ENCODE measurements around the gene MRPS22. TPM values are rescaled to one million over a fixed set of nuclear protein-coding genes. Genes with fewer than 3 reads are reported as not detected.

MRPS22 gene
- 61.8 TPM for polyA plus RNA-seq
- long read RNA-seq, donor 1, transcript MRPS22-201 (8 exons, 1,120 nt), result major isoform, 9 of 1,557 reads
- long read RNA-seq, donor 1, partial matches to known transcripts, result 1,527 of 1,557 reads
- long read RNA-seq, donor 1, other reads (novel, unspliced or antisense), result 16 of 1,557 reads
- long read RNA-seq, donor 2, transcript MRPS22-201 (8 exons, 1,120 nt), result major isoform, 23 of 339 reads
- long read RNA-seq, donor 2, transcript MRPS22-209 (3 exons, 598 nt), result minor isoform, 5 of 339 reads
- long read RNA-seq, donor 2, partial matches to known transcripts, result 287 of 339 reads
- long read RNA-seq, donor 2, other reads (novel, unspliced or antisense), result 18 of 339 reads
- long read RNA-seq, donor 3, result 0 reads
- long read RNA-seq, donor 4, partial matches to known transcripts, result 186 of 417 reads
- long read RNA-seq, donor 4, other reads (novel, unspliced or antisense), result 229 of 417 reads
- long read RNA-seq, donor 5, transcript MRPS22-201 (8 exons, 1,120 nt), result major isoform, 10 of 129 reads
- long read RNA-seq, donor 5, partial matches to known transcripts, result 105 of 129 reads
- long read RNA-seq, donor 5, other reads (novel, unspliced or antisense), result 10 of 129 reads
- long read RNA-seq, donor 6, transcript MRPS22-201 (8 exons, 1,120 nt), result major isoform, 17 of 7,564 reads
- long read RNA-seq, donor 6, transcript MRPS22-202 (8 exons, 1,099 nt), result minor isoform, 5 of 7,564 reads
- long read RNA-seq, donor 6, partial matches to known transcripts, result 7,361 of 7,564 reads
- long read RNA-seq, donor 6, other reads (novel, unspliced or antisense), result 178 of 7,564 reads
- long read RNA-seq, donor 7, transcript MRPS22-201 (8 exons, 1,120 nt), result major isoform, 15 of 19 reads
- long read RNA-seq, donor 7, partial matches to known transcripts, result 0 of 19 reads
- long read RNA-seq, donor 7, other reads (novel, unspliced or antisense), result 0 of 19 reads
- long read RNA-seq, donor 8, transcript MRPS22-202 (8 exons, 1,099 nt), result minor isoform, 5 of 45 reads
- long read RNA-seq, donor 8, transcript MRPS22-201 (8 exons, 1,120 nt), result major isoform, 30 of 45 reads
- long read RNA-seq, donor 8, partial matches to known transcripts, result 5 of 45 reads
- long read RNA-seq, donor 8, other reads (novel, unspliced or antisense), result 0 of 45 reads
- long read RNA-seq, donor 9, transcript MRPS22-201 (8 exons, 1,120 nt), result major isoform, 32 of 39 reads
- long read RNA-seq, donor 9, partial matches to known transcripts, result 0 of 39 reads
- long read RNA-seq, donor 9, other reads (novel, unspliced or antisense), result 0 of 39 reads
- long read RNA-seq, donor 10, transcript MRPS22-201 (8 exons, 1,120 nt), result major isoform, 21 of 39 reads
- long read RNA-seq, donor 10, transcript MRPS22-209 (3 exons, 598 nt), result minor isoform, 6 of 39 reads
- long read RNA-seq, donor 10, partial matches to known transcripts, result 8 of 39 reads
- long read RNA-seq, donor 10, other reads (novel, unspliced or antisense), result 0 of 39 reads
- long read RNA-seq, donor 11, transcript MRPS22-202 (8 exons, 1,099 nt), result minor isoform, 6 of 182 reads
- long read RNA-seq, donor 11, transcript MRPS22-201 (8 exons, 1,120 nt), result major isoform, 19 of 182 reads
- long read RNA-seq, donor 11, partial matches to known transcripts, result 152 of 182 reads
- long read RNA-seq, donor 11, other reads (novel, unspliced or antisense), result 0 of 182 reads

DNA sequence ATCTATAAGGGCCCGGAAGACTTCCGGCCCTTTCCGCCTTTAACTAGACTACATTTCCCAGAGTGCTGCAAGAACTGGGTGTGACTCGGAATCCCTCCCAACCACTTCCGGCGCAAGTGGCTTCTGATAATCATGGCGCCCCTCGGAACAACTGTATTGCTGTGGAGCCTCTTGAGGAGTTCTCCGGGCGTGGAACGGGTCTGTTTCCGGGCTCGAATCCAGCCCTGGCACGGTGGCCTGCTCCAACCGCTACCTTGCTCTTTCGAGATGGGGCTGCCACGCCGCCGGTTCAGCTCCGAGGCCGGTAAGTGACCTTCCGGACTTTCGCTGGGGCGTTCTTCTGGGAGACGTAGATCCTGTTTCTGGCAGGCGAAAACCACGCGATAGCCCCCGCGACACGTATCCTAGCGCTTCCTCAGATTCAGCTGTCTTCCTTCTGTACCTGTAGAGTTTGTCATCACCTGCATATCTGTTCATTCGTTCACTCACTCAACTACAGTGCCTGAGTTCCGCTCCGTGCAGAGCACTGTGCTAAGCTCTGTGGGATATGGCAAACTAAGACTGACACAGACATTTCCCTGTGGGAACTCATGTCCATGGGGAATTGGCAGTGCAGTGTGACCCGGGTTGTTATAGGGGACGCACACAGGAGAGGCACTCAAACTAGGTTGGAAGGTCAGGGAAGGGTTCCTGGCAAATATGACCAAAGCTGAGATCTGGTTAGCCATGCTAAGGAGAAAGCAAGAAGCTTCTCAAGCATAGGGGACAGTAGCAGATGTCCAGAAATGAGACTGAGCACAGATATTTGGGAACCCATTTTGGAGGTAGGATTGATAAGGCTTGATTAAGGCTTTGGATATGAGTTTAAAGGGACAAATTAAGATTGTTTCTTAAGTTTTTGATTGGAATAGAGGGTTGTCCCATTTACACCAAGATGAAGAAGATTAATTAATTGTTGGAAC, at the start of gene MRPS22:
MRPS22 (plus strand) TSS at position 126 of the 962 bp plus-strand sequence; CDS start at position 133, 7 bp downstream.
- DNase-seq, result peak; percentile 73 to 93
- peaks cover 26% of the 10 kb centered on the region for H3K27me3 ChIP-seq (ENCODE audit: control insufficient read depth, insufficient read depth, low read length)
- no CpG with 5 or more reads among the region's 37 CpGs for WGBS (ENCODE audit: insufficient coverage, low lambda C conversion rate)
- H3K4me1 ChIP-seq (ENCODE audit: control insufficient read depth, insufficient read depth, low read length), result peaks cover 7% of the 10 kb centered on the region
- peaks cover 23% of the 10 kb centered on the region for H3K36me3 ChIP-seq (ENCODE audit: control insufficient read depth, insufficient read depth, low read length)
- peaks cover 5% of the 10 kb centered on the region for H3K9me3 ChIP-seq (ENCODE audit: control insufficient read depth, low read depth, low read length)
- peak within 1 kb of the TSS; percentile 81 for H3K4me3 ChIP-seq (ENCODE audit: low read length)
- peak within 1 kb of the TSS; percentile 87 for H3K27ac ChIP-seq (ENCODE audit: low read length)

DNA sequence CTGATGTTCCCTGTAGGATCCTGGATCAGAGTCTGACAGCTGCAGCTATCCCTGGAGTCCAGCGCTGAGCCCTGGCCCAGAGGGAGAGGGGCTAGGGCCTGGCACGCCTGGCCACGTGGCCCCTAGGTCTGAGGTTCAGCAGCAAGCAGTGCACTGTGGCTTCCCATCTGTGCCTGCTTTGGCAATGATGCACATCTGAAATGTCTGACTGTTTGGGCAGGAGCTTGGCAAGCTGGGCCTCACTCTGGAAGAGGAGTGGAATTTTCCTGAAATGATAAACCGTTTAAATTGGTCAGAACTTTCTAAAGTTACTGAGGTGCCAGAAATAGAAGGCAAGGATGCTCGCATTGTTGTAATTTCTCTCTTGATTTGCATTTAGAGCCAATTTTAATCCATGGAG, 48.8 kb upstream of the MRPS22 start:
- no CpG with 5 or more reads among the region's 5 CpGs for WGBS (ENCODE audit: insufficient coverage, low lambda C conversion rate)
- no peak for DNase-seq
- no peak overlapping the region for H3K4me3 ChIP-seq (ENCODE audit: low read length)
- H3K36me3 ChIP-seq (ENCODE audit: control insufficient read depth, insufficient read depth, low read length), result no peaks in the 10 kb centered on the region
- H3K27ac ChIP-seq (ENCODE audit: low read length), result no peak overlapping the region
- no peaks in the 10 kb centered on the region for H3K27me3 ChIP-seq (ENCODE audit: control insufficient read depth, insufficient read depth, low read length)
- no peaks in the 10 kb centered on the region for H3K4me1 ChIP-seq (ENCODE audit: control insufficient read depth, insufficient read depth, low read length)
- no peaks in the 10 kb centered on the region for H3K9me3 ChIP-seq (ENCODE audit: control insufficient read depth, low read depth, low read length)

DNA sequence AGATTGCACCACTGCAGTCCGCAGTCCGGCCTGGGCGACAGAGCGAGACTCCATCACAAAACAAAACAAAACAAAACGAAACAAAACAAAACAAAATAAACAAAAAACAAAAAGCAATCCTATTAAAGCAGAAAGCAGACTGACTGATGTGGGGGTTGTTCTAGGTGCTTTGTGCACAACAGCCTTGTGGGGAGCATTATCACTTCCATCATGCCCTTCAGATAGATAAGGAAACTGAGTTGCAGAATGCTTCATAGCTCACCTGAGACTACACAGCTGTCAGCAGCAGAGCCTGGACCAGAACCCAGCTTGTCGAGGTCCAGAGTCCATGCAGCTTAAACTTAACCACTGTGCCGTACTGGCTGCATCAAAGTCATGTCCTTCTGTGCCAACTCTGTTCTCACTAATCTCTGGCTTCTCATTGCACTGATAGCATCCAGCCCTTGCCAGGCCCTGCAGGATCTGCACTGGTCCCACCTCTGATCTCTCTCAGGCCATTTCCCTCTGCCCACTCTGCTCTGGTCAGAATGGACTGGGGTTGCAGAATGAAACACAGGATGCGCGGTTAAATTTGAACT, 47.6 kb upstream of the MRPS22 start:
- Histone ChIP-seq H3K36me3 (ENCODE audit: control insufficient read depth, insufficient read depth, low read length) (no peaks in the 10 kb centered on the region), H3K4me1 (ENCODE audit: control insufficient read depth, insufficient read depth, low read length) (no peaks in the 10 kb centered on the region), H3K4me3 (ENCODE audit: low read length) (no peak overlapping the region), H3K27ac (ENCODE audit: low read length) (no peak overlapping the region), H3K9me3 (ENCODE audit: control insufficient read depth, low read depth, low read length) (no peaks in the 10 kb centered on the region), H3K27me3 (ENCODE audit: control insufficient read depth, insufficient read depth, low read length) (no peaks in the 10 kb centered on the region)
- WGBS (ENCODE audit: insufficient coverage, low lambda C conversion rate), result no CpG with 5 or more reads among the region's 9 CpGs
- no peak for DNase-seq

DNA sequence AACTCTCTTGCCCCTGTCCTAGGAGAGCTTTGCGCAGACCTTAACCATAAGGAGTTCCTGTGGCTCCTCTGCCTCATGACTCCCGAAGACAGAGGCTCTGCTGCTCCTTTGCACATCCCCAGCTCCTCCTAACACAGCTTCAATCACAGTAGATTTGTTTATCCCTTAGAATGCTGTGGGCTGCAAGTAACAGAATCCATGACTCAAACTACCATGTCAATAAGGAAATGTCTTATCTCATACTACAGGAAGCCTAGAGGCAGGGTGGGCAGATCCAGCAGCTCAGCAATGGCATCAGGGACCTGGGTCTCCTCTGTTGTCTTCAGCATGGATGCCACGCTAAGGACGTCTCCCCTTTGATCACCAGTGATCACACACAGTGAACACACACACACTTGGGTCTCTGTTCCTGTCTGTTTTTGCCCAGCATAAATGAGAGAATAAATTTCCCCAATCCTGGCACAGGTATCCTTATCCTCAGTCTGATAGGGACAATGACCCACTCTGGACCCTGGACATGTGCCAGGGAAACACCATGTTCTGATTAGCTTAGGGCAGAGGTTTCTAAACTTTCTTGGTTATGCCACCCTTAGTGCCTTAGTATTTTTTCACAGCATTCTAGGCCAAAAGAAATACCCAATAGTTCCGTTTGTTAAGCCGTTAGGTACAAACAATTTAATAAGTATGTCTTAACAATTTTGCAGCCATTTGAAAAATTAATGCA, 46.1 kb upstream of the MRPS22 start:
- H3K9me3 ChIP-seq (ENCODE audit: control insufficient read depth, low read depth, low read length), result no peaks in the 10 kb centered on the region
- no CpG with 5 or more reads among the region's 6 CpGs for WGBS (ENCODE audit: insufficient coverage, low lambda C conversion rate)
- H3K4me3 ChIP-seq (ENCODE audit: low read length), result no peak overlapping the region
- no peaks in the 10 kb centered on the region for H3K4me1 ChIP-seq (ENCODE audit: control insufficient read depth, insufficient read depth, low read length)
- no peak for DNase-seq
- H3K27ac ChIP-seq (ENCODE audit: low read length), result no peak overlapping the region
- no peaks in the 10 kb centered on the region for H3K27me3 ChIP-seq (ENCODE audit: control insufficient read depth, insufficient read depth, low read length)
- no peaks in the 10 kb centered on the region for H3K36me3 ChIP-seq (ENCODE audit: control insufficient read depth, insufficient read depth, low read length)

DNA sequence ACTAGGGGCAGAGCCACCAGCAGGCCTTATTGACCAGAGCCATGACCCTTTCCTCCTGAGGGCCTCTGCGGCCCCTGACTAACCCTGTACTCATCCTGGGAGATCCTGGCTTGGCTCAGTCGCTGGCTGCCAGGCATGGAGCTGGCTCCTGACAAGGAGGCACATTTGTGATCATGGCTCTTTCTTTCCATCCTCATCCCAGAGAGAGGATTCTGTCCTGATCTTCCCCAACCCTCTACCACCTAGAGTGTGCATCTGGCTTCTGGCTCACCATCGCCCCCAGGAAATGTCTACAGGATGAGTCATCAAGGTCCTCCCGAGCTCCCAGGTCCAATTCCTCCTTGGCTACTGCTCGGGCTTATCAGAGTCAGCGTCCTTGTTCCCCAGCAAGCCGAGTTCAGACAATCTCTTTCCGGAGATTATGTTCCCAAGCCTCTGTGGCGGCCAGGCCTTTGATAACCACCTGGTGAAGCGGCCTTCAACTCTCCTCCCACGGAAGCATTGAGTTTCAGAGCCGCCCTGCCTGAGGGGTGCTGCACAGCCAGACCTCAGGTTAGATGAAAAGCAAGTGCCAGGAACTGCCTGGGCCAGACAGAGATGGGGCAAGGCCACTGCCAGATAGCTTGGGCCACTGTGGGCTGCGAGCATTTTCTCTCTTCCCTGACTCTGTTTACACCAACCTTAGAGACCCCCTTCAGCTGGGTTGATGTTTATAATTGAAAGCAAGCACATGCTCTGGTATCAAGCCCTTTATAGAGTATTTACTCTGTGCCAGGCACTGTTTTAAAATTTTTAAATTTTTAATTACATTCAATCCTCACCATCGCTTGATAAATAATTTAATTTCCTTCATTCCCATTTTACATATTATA, 44.3 kb upstream of the MRPS22 start:
- 100% methylated on average over 1 of the region's 14 CpGs for WGBS (ENCODE audit: insufficient coverage, low lambda C conversion rate)
- no peaks in the 10 kb centered on the region for H3K9me3 ChIP-seq (ENCODE audit: control insufficient read depth, low read depth, low read length)
- H3K36me3 ChIP-seq (ENCODE audit: control insufficient read depth, insufficient read depth, low read length), result no peaks in the 10 kb centered on the region
- H3K27ac ChIP-seq (ENCODE audit: low read length), result no peak overlapping the region
- H3K4me1 ChIP-seq (ENCODE audit: control insufficient read depth, insufficient read depth, low read length), result no peaks in the 10 kb centered on the region
- H3K27me3 ChIP-seq (ENCODE audit: control insufficient read depth, insufficient read depth, low read length), result no peaks in the 10 kb centered on the region
- H3K4me3 ChIP-seq (ENCODE audit: low read length), result no peak overlapping the region
- DNase-seq, result peak in 1 of 2 donors; percentile 54

DNA sequence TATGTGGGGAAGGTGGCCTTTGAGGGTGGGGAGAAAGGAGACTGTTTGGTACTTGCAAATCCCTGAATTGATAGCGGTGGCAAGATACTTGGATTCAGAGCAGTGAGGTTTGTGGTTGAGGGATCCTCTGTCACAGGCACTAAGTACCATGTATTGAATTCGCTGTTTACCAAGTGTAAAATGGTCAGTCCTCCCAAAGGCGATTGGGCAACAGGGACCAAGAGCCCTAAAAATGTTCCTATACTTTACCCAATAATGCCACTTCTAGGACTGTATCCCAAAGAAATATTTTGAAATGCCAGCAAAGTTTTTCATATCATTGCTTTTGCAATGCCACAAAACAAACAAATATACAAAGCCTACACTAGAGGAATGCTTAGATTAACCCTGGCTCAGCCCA, 43.4 kb upstream of the MRPS22 start:
- no peak overlapping the region for H3K27ac ChIP-seq (ENCODE audit: low read length)
- H3K27me3 ChIP-seq (ENCODE audit: control insufficient read depth, insufficient read depth, low read length), result no peaks in the 10 kb centered on the region
- no peaks in the 10 kb centered on the region for H3K36me3 ChIP-seq (ENCODE audit: control insufficient read depth, insufficient read depth, low read length)
- H3K9me3 ChIP-seq (ENCODE audit: control insufficient read depth, low read depth, low read length), result no peaks in the 10 kb centered on the region
- no peak for DNase-seq
- H3K4me1 ChIP-seq (ENCODE audit: control insufficient read depth, insufficient read depth, low read length), result no peaks in the 10 kb centered on the region
- no peak overlapping the region for H3K4me3 ChIP-seq (ENCODE audit: low read length)
- 100% methylated on average over 1 of the region's 3 CpGs for WGBS (ENCODE audit: insufficient coverage, low lambda C conversion rate)

DNA sequence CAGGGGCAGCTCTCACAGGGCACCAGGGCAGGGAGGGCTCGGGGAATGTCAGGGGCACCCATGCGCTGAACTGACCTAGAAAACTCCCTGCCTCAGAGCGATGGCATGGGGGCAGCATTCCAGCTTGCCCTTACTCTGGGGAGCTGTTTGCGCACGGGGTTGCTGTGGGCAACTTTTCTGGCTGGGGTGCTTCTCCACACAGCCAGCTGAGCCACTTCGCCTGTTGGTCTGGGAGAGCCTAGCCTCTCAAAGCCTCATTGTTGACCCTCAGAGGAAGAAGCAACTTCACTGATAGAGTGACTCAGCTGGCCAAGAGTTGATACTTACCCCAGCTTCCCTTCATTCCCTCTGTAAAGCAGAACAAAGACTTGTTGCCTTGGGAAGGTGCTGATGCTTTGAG, 42.6 kb upstream of the MRPS22 start:
- H3K4me3 ChIP-seq (ENCODE audit: low read length), result no peak overlapping the region
- no peaks in the 10 kb centered on the region for H3K27me3 ChIP-seq (ENCODE audit: control insufficient read depth, insufficient read depth, low read length)
- H3K9me3 ChIP-seq (ENCODE audit: control insufficient read depth, low read depth, low read length), result no peaks in the 10 kb centered on the region
- no peak overlapping the region for H3K27ac ChIP-seq (ENCODE audit: low read length)
- no peaks in the 10 kb centered on the region for H3K4me1 ChIP-seq (ENCODE audit: control insufficient read depth, insufficient read depth, low read length)
- DNase-seq, result no peak
- no CpG with 5 or more reads among the region's 6 CpGs for WGBS (ENCODE audit: insufficient coverage, low lambda C conversion rate)
- no peaks in the 10 kb centered on the region for H3K36me3 ChIP-seq (ENCODE audit: control insufficient read depth, insufficient read depth, low read length)

DNA sequence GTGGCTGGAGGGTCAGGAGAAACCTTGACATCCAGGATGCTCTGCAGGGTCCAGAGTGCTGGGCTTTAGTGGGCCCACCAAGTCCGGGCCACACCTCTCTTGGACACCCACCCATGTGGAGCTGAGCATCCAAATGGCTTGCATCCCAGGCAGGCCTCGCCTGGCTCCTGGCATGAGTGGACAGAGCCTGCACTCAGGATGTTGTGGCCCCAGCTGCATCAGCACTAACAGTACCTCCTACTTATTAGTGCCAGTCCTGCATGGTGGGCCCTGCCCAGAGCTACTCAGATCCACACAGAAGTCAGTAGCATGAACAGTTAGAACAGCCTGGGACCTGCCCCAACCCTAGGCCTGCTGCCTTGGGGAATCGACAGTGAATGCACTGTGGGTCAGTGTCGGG, 42.2 kb upstream of the MRPS22 start:
- Histone ChIP-seq H3K27me3 (ENCODE audit: control insufficient read depth, insufficient read depth, low read length) (no peaks in the 10 kb centered on the region), H3K4me3 (ENCODE audit: low read length) (no peak overlapping the region), H3K27ac (ENCODE audit: low read length) (no peak overlapping the region), H3K9me3 (ENCODE audit: control insufficient read depth, low read depth, low read length) (no peaks in the 10 kb centered on the region), H3K4me1 (ENCODE audit: control insufficient read depth, insufficient read depth, low read length) (no peaks in the 10 kb centered on the region), H3K36me3 (ENCODE audit: control insufficient read depth, insufficient read depth, low read length) (no peaks in the 10 kb centered on the region)
- WGBS (ENCODE audit: insufficient coverage, low lambda C conversion rate), result no CpG with 5 or more reads among the region's 4 CpGs
- DNase-seq, result no peak

Data from large intestine (tissue), 12 donors.